HepG2 (cell line): ENCODE results near the gene GALNT9. TPM values are rescaled to one million over a fixed set of nuclear protein-coding genes. Genes with fewer than 3 reads are reported as not detected.
"Not testable (repeated sequence)": the region's sequence is repeated elsewhere in the genome, so short reads cannot be mapped to it uniquely, and the experiment has no call there.

Experiments used
- ATAC-seq: fragments of 200-7000 bp; cut with Tn5 transposase; 3 replicates; pipeline ENCODE4 v1.9.1; 2020; ENCODE audit warnings: mild to moderate bottlenecking, moderate library complexity
- BruUV-seq: library from RNA; stranded (reverse); fragments of 400-500 nt; replicated peaks from 2 replicates; lab custom pipeline; 2021; lab: Mats Ljungman, UMichigan
- CTCF ChIA-PET: fragments of 300-600 bp; formaldehyde crosslinking; extraction: SDS; loops from one replicate; lab custom pipeline; 2021; ENCODE audit warnings: low total read pairs, inconsistent platforms, low intra/inter-chr PET ratio; lab: Yijun Ruan, JAX
- POLR2A ChIA-PET: fragments of 350-600 bp; sonication (Branson Sonifier 250); formaldehyde crosslinking; loops from one replicate; lab custom pipeline; 2020; ENCODE audit warnings: antibody characterized with exemption, inconsistent platforms; lab: Yijun Ruan, JAX
- DNase-seq: peaks from one replicate; pipeline ENCODE4 v3.0.0-alpha.2; 2015; ENCODE audit warnings: low spot score
- FAIRE-seq: peaks from 3 replicates; lab custom pipeline; 2011; peaks lifted over from hg19 to GRCh38; lab: Jason Lieb, UNC
- H2AFZ ChIP-seq: one replicate; pipeline ENCODE4 v1.6.1; 2011; ENCODE audit warnings: low read length, inconsistent platforms
- H3K27ac ChIP-seq: fragments of 300-600 bp; 3 replicates; pipeline ENCODE4 v1.8.0; 2011; ENCODE audit warnings: mixed run types, mild to moderate bottlenecking, mixed read lengths, low read length, inconsistent platforms; ENCODE audit not compliant: insufficient read depth; ENCODE audit errors: extremely low read length
- H3K27me3 ChIP-seq, 2 experiments: fragments of 200-600 bp in 1 of 2; 2 replicates in 1 of 2; 3 replicates in 1 of 2; pipeline versions ENCODE4 v1.6.0 to v1.8.0; 2011; ENCODE audit warnings: low read length in 2 of 2, mild to moderate bottlenecking in 2 of 2, moderate library complexity in 2 of 2, inconsistent platforms in 1 of 2; ENCODE audit not compliant: insufficient read depth in 2 of 2, control insufficient read depth in 1 of 2
- H3K36me3 ChIP-seq, 2 experiments: fragments of 200-600 bp in 1 of 2; replicated peaks in 1 of 2; 2 replicates in 1 of 2; 3 replicates in 1 of 2; pipeline versions ENCODE4 v1.5.1 to v1.8.0; 2011; ENCODE audit warnings: low read length in 2 of 2, inconsistent platforms in 1 of 2; ENCODE audit not compliant: insufficient read depth in 2 of 2, control insufficient read depth in 1 of 2
- H3K4me1 ChIP-seq: 2 replicates; pipeline ENCODE4 v1.5.1; 2012; ENCODE audit warnings: low read length, inconsistent platforms; ENCODE audit not compliant: insufficient read depth
- H3K4me2 ChIP-seq: 2 replicates; pipeline ENCODE4 v1.6.0; 2011; ENCODE audit warnings: low read depth, low read length, inconsistent platforms
- H3K4me3 ChIP-seq, 3 experiments: fragments of 200-600 bp in 1 of 3; sonication (generic), shearing (Covaris generic) in 1 of 3; replicated peaks in 1 of 3; 2 replicates each; pipeline ENCODE4 v1.5.1; 2011 to 2016; ENCODE audit warnings: low read length in 3 of 3, inconsistent platforms in 2 of 3, low read depth in 2 of 3, mild to moderate bottlenecking in 2 of 3, control low read depth in 1 of 3, mixed read lengths in 1 of 3; ENCODE audit not compliant: insufficient read depth in 1 of 3
- H3K79me2 ChIP-seq: one replicate; pipeline ENCODE4 v1.6.1; 2011; ENCODE audit warnings: low read length, inconsistent platforms; ENCODE audit not compliant: insufficient read depth
- H3K9ac ChIP-seq: 2 replicates; pipeline ENCODE4 v1.6.0; 2011; ENCODE audit warnings: mild to moderate bottlenecking, low read depth, low read length, inconsistent platforms; ENCODE audit not compliant: insufficient read depth
- H3K9me3 ChIP-seq: 2 replicates; pipeline ENCODE4 v1.5.1; 2012; ENCODE audit warnings: mild to moderate bottlenecking, low read length
- H4K20me1 ChIP-seq: 2 replicates; pipeline ENCODE4 v1.6.0; 2011; ENCODE audit warnings: inconsistent platforms, mild to moderate bottlenecking, low read length, moderate library complexity; ENCODE audit not compliant: insufficient read depth
- CC2D1A ChIP-seq: sonication (generic); formaldehyde crosslinking; IDR thresholded peaks from 2 replicates; pipeline ENCODE4 v1.8.1; 2023; ENCODE audit warnings: mild to moderate bottlenecking, missing genetic modification reagents
- HNRNPL ChIP-seq: fragments of 200-400 bp; formaldehyde crosslinking; IDR thresholded peaks from 2 replicates; pipeline ENCODE4 v1.6.1; 2017; ENCODE audit warnings: mild to moderate bottlenecking, low read depth, low read length
- ZFP36 ChIP-seq: fragments of 150-350 bp; IDR thresholded peaks from 2 replicates; pipeline ENCODE4 v1.6.1; 2018; ENCODE audit warnings: borderline replicate concordance, low read length, low read depth; ENCODE audit not compliant: partially characterized antibody
- WGBS: methylation state at CpG from one replicate; pipeline ENCODE4 v1.1.6; 2017; ENCODE audit warnings: low lambda C conversion rate; 5-methylcytosine and 5-hydroxymethylcytosine counted together
- in situ Hi-C: cut with HindIII; loops from 2 replicates; pipeline ENCODE4 v1.10.0; 2017; ENCODE audit warnings: low pct_unique_long_range_greater_than_20kb; ENCODE audit not compliant: extremely low pct_ligation_motif_present
- intact Hi-C: fragments of 100-400 bp; cut with micrococcal nuclease; formaldehyde crosslinking; loops from one replicate; pipeline ENCODE4 v1.10.0; 2022; ENCODE audit not compliant: unreplicated experiment
- polyA plus RNA-seq, 8 experiments: library from polyadenylated mRNA; depleted of rRNA in 3 of 8; stranded (reverse) in 7 of 8; unstranded in 1 of 8; fragments of >200 nt; fragmentation: Illumina TruSeq in 4 of 8; extraction: Trizol in 4 of 8; gene quantifications; 2 replicates each; pipeline versions ENCODE4 v1.2.1 to v1.2.3, GENCODE V29; 2011 to 2016; ENCODE audit warnings: low read depth in 4 of 8, missing spikeins in 1 of 8, mixed read lengths in 1 of 8; ENCODE audit not compliant: insufficient read depth in 1 of 8
- total RNA-seq, 5 experiments: library from RNA; depleted of rRNA; stranded (reverse); fragments of >200 nt; fragmentation: Illumina TruSeq; extraction: Trizol; gene quantifications; 2 replicates each; pipeline ENCODE4 v1.2.3, GENCODE V29; 2016; ENCODE audit warnings: low read depth in 1 of 5

The GALNT9 gene
- total and polyA plus RNA-seq, 2 of the 13 experiments (the other 11 are each of a cell fraction or from before 2014, with no cell fraction given), result 0.04 TPM; not detected in 1

DNA sequence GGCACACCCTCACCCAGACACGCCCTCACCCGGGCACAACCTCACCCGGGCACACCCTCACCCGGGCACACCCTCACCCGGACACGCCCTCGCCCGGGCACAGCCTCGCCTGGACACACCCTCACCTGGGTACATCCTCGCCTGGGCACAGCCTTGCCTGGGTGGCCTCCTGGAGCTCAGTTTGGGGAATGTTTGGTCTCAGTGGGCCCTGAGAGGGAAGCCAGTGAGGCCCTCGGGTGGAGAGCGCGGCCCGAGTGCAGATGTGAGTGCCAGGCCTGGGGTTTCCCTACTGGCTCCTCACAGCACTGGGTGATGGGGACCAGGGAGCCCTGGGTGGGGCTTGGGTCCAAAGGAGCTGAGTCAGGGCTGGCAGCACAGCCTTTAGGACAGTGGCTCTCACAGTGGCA lies 23.8 kb downstream of the GALNT9 start:
- in situ Hi-C loops (no loop called here), intact Hi-C loops (no loop called here)
- Histone ChIP-seq H3K4me2 (no peak overlapping the region), H3K9ac (no peak overlapping the region), H3K4me3 (no peak overlapping the region), H3K36me3 (no peaks in the 10 kb centered on the region), H3K9me3 (no peaks in the 10 kb centered on the region), H3K27ac (no peak overlapping the region), H3K27me3 (peaks cover 6 to 46% of the 10 kb centered on the region in 2 experiments; a peak in 4 of 5 replicates), H2AFZ (no peak overlapping the region), H3K79me2 (no peaks in the 10 kb centered on the region), H3K4me1 (no peaks in the 10 kb centered on the region), H4K20me1 (no peaks in the 10 kb centered on the region)
- no TSS peak for BruUV-seq
- ATAC-seq (no peak; the same call in 2 of the 3 replicates), FAIRE-seq (no peak), DNase-seq (no peak)
- ChIA-PET CTCF (no interaction called here), POLR2A (no interaction called here)
- TF ChIP-seq ZFP36 (no peak), CC2D1A (CRISPR knock-in tag) (no peak), HNRNPL (peak; percentile 97)
- TF ChIP-seq, all 625 proteins: peak for 1
- 50% methylated on average over 14 of the region's 14 CpGs for whole genome bisulfite sequencing

DNA sequence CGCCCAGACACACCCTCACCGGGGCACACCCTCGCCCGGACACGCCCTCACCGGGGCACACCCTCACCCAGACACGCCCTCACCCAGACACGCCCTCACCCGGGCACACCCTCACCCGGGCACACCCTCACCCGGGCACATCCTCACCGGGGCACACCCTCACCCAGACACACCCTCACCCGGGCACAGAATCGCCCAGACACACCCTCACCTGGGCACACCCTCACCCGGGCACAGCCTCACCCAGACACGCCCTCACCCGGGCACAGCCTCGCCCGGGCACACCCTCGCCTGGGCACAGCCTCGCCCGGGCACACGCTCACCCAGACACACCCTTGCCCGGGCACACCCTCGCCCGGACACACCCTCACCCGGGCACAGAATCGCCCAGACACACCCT lies 24.5 kb downstream of the GALNT9 start:
- H3K4me2 ChIP-seq, ATAC-seq, H3K36me3 ChIP-seq, H3K27ac ChIP-seq, H3K4me3 ChIP-seq, H3K9ac ChIP-seq, BruUV-seq, H3K4me1 ChIP-seq, FAIRE-seq, H2AFZ ChIP-seq, intact Hi-C loops, H3K79me2 ChIP-seq, in situ Hi-C loops, H3K9me3 ChIP-seq, POLR2A ChIA-PET, H4K20me1 ChIP-seq, DNase-seq, CTCF ChIA-PET: not testable (repeated sequence)
- WGBS, result no CpG with 5 or more reads among the region's 28 CpGs
- H3K27me3 ChIP-seq, result peaks cover 6 to 39% of the 10 kb centered on the region in 2 experiments; a peak in 4 of 5 replicates

DNA sequence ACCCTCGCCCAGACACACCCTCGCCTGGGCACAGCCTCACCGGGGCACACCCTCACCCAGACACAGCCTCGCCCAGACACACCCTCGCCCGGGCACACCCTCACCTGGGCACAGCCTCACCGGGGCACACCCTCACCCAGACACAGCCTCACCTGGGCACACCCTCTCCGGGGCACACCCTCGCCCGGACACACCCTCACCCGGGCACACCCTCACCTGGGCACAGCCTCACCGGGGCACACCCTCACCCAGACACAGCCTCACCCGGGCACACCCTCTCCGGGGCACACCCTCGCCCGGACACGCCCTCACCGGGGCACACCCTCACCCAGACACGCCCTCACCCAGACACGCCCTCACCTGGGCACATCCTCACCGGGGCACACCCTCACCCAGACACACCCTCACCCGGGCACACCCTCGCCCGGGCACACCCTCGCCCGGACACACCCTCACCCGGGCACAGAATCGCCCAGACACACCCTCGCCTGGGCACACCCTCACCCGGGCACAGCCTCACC lies 25.5 kb downstream of the GALNT9 start:
- BruUV-seq, DNase-seq, H3K27ac ChIP-seq, CTCF ChIA-PET, H3K79me2 ChIP-seq, H4K20me1 ChIP-seq, in situ Hi-C loops, H3K4me3 ChIP-seq, H2AFZ ChIP-seq, FAIRE-seq, H3K9me3 ChIP-seq, H3K4me2 ChIP-seq, ATAC-seq, POLR2A ChIA-PET, intact Hi-C loops, H3K4me1 ChIP-seq, H3K36me3 ChIP-seq, H3K9ac ChIP-seq: not testable (repeated sequence)
- H3K27me3 ChIP-seq, result peaks cover 6 to 30% of the 10 kb centered on the region in 2 experiments; a peak in 4 of 5 replicates
- 75% methylated on average over 21 of the region's 30 CpGs for WGBS
